Measurements from ENCODE around the gene BTBD2.

BTBD2 gene

DNA sequence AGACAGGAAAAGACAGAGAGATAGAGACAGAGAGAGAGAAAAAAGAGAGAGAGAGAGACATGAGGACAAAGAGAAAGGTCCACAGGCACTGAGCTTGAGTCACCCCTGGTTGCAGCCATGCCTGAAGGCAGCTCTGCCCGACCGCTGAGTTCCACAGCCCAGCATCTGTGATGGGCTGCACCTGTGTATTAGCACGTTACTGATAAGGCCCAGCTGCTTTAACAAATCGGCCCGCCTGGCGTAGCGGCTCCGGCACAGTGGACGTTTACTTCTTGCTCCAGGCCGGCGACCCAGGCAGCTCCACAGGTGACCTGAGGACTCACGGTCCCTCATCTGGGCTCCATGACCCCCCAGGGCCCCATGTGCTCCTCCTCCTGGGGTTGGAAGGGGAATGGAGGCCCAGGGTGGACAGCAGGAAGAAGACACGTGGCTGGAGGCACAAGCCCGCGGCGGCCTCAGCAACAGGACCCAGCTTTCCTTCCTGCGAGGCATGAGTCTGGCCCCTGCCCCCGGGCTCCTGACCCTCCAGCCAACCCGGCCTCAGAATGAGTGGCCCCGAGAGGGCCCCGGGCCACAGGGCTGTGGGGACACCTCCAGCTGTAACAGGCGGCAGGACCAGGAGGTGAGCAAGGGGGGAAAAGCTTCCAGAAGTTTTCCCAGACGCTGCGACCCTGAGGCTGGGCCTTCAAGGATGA lies 78.5 kb downstream of the BTBD2 start:
- DNase-seq, result no peak

- DNase-seq, result no peak
Measured at GRCh38 chr19:1936430-1936829, 79.1 kb downstream of the BTBD2 start.

GRCh38 chr19:1935484-1936208 lies 79.9 kb downstream of the BTBD2 start:
- DNase-seq, result no peak

All from effector CD4-positive, alpha-beta T cell (primary cell).